Activated CD4-positive, alpha-beta T cell treated with anti-CD3 and anti-CD28 coated beads, Interleukin-2, Interleukin-6, amounts not matched to agents 100 ng/mL and 50 ng/mL, durations not matched to agents 16 hours and 8 hours (primary cell): ENCODE measurements around the gene SP140L.
"Not testable (repeated sequence)": the region's sequence is repeated elsewhere in the genome, so short reads cannot be mapped to it uniquely, and the experiment has no call there.

Experiments used
- DNase-seq: peaks from one replicate; pipeline ENCODE4 v3.0.0-alpha.2; 2020

Gene SP140L

DNA sequence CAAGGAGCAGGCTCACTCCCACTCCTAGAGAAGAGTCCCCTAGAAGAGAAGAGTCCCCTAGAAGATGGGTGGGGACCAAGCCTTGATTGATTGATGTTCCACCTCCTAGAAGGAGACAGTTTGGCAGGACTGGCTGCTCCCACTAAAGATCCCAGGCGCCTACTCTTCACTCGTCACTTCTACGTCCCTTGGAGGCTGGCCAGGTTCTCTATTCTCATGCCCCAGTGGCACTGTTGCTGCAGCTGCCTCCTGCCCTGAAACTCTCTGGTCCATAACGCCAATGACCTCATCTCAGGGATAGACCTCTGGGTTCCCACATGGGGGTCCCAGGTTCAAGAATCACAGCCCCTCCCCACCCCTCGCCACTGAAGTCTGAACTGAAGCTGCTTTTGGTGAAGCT is 2.5 kb upstream of the SP140L start:
- DNase-seq, result no peak

DNA sequence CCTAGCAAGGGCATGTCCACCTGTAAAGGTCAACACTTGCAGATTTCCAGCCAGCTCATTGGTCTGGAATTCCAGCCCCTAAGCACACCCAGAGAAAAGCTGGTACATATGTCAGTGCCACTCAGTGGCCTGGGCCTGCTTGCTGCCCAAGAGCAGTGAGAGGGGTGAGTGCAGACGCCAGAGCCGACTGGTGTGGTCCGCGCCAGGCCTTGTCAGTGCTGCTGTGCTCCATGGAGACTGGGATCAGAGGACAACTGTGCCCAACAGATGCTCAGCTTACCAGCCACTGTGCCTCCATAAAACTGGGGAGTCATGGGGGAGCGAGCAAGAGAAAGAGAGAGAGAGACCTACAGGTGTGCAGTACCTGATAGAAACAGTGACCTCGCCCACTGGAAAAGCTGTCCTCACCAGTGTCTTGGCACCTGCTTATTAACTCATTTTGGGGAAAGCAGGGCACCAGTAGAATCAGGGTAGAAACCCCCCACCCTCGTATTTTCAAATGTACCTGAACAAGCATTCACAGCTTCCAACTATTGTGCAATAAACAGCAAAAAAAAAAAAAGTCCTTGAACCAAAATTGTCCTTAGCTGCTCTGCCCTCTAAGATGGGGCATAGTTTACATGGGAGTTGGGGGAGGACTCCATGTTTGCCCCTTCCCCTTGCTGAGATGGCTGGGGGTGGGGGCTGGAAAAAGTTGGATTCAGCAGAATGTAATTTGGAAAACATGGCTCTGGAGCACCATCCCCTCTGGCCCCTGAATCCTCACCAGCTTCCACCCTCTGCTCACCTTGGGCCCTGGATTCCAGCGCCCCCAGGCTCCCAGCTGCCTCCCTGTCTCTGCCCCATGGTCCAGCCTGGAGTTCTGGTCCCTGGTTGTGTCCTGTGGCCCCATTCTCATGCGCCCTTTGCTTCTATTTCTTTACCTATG is 1.4 kb upstream of the SP140L start:
- no peak for DNase-seq

DNA sequence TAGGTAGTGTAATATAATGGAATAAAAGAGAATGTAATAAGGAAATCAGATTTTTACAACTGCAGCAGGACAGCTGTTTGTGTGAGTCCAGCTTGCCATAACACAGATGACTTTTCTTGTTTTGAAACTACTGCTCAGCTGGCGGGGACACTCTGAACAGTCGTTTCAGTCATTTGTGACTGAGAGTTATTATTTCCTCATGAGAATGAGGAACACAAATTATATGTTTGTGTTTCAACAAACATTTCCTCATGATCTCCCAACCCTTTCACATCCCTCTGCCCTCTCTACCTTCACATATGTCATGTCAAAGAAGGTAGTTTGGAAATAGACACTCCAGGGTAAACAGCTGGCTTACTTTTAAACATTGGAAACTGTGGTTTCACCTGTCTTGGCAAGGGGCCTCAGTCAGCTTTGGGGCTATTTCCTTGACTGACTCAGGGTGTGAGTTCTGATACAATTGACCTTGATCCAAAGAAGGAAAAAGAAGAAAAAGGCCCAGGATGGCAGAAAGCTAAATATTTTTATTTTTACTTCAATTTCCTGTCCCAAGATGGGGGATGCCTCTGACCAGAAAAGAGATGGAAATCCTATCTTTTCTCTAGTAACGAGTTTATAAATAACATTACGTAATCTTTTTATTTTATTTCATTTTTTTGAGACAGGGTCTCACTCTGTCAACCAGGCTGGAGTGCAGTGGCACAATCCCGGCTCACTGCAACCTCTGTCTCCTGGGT is 593 bp downstream of the SP140L start:
- peak; percentile 43 for DNase-seq

DNA sequence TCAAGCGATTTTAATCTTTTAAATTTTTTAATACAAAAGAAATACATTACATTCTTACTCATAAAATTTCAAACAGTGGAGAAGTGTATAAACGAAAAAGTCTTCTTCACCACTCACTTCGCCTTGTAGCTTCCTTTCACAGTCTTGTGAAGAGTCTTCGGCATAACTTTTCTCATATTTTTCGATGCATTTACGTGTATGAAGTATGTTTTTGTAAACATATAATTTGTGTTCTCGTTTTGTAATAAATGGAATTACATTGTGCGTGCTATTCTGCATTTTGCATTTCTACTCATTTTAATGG is 1.1 kb downstream of the SP140L start:
- DNase-seq, result no peak

DNA sequence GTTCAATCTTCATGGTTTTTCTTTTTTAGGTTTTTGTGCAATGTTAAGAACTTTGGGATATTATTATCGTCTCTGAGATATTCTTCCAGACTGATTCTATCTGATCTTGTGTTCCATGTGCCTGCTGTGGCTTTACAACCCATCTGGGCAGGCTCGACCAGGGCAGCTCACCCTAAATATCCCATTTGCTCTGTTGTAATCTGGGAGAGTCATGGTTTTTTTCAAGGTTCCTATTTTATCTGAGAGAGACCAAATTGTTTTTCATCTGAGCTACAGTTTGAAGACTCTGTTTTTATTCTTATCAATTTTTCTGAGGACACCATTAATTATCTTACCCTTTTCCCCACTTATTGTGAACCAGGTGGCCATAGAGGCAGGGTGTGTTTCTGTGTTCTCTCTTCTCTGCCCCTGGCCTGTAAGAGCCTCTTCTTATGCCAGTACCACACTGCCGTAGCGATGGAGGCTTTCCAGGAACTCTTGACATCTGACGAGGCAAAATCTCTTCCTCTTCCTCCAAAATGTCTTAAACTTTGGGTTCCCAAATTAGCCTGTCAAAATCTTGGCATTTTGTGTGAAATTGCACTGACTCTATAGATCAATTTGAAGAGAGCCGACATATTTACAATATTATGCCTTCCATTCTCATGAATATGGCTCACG is 3.1 kb downstream of the SP140L start:
- no peak for DNase-seq

DNA sequence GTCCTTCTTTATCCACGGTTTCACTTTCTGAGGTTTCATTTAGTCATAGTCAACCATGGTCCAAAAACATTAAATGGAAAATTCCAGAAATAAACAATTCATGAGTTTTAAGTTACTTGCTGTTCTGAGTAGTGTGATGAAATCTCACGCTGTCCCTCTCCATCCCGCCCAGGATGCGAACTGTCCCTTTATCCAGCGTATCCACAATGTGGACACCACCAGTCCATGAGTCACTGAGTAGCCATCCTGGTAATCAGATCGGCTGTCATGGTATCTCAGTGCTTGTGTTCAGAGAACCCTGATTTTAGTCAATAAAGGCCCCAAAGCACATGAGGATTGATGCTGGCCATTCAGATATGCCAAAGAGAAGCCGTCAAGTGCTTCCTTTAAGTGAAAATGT is 3.7 kb downstream of the SP140L start:
- DNase-seq, result no peak

DNA sequence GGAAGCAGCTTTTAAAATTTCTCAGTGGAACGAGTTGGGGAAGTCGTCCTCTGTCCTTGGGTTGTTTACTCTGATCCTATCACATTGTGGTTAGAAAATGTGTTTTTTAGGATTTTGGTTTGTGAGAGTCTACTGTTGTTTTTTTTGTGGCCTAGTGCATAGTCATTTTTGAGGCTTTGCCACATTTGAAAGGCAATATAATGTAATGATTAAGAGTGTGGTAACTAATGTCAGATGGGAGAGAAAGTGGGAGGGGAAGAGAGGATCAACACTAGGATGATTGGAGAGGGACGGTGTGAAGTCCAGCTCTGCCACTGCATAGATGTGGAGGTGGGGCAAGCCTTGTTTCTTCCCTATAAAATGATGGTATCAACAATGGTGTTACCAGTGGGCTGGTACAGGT is 8.5 kb downstream of the SP140L start:
- no peak for DNase-seq

DNA sequence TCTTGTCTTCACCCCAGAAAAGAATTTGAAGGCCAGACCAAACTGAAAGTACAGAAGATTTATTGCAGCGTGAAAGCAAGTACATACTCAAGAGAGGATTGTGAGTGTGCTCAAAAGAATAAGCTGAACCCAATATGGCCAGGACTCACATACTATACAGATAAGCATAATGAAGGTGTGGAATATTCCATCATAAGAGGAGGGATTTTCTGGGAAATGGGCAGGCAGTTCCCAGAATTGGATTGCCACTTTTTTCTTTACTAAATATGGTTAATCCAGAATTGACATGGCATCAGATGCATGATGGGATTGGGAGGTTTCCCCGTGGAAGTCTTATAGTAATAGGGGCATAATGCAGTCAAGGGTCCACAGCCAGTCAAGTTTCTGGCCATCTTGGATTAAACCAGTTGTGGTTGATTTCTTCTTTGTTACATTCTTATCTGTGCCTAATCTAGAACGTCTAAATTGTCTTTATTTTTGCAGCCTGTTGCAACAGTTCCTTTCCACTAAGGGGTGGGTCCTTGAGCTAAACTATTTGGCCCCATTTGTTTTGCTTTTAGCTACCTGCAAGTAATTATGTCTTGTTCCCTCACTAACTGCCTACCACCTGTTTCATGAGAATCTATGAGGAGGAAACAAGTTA is 9.0 kb downstream of the SP140L start:
- DNase-seq, result no peak

DNA sequence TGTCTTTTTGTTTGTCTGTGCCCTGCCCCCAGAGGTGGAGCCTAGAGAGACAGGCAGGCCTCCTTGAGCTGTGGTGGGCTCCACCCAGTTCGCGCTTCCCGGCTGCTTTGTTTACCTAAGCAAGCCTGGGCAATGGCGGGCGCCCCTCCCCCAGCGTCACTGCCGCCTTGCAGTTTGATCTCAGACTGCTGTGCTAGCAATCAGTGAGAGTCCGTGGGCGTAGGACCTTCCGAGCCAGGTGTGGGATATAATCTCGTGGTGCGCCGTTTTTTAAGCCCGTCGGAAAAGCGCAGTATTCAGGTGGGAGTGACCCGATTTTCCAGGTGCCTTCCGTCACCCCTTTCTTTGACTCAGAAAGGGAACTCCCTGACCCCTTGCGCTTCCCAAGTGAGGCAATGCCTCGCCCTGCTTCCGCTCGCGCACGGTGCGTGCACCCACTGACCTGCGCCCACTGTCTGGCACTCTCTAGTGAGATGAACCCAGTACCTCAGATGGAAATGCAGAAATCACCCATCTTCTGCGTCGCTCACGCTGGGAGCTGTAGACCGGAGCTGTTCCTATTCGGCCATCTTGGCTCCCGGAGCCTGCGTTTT is 15.0 kb downstream of the SP140L start:
- not testable (repeated sequence) for DNase-seq

DNA sequence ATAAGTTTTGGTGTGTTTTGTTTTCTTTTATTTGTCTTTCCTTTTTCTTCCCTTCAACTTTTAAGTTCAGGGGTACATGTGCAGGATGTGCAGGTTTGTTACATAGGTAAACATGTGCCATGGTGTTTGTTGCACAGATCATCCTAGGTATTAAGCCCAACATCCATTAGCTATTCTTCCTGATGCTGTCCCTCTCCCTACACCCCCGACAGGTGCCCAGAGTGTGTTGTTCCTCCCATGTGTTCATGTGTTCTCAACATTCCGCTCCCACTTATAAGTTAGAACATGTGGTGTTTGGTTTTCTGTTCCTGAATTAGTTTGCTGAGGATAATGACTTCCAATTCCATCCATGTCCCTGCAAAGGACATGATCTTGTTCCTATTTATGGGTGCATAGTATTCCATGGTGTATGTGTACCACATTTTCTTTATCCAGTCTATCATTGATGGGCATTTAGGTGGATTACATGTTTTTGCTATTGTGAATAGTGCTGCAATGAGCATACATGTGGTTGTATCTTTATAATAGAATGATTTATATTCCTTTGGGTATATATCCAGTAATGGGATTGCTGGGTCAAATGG is 16.1 kb downstream of the SP140L start:
- DNase-seq, result not testable (repeated sequence)

DNA sequence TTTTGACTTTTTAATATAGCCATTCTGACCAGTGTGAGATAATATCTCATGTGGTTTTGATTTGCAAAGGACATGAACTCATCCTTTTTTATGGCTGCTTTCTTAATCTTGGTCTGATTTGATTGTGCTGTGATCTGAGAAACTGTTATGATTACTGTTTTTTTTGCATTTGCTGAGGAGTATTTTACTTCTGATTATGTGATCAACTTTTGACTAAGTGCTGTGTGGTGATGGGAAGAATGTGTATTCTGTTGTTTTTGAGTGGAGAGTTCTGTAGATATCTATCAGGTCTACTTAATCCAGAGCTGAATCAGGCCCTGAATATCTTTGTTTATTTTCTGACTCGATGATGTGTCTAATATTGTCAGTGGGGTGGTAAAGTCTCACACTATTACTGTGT is 16.8 kb downstream of the SP140L start:
- peak; percentile 38 for DNase-seq

DNA sequence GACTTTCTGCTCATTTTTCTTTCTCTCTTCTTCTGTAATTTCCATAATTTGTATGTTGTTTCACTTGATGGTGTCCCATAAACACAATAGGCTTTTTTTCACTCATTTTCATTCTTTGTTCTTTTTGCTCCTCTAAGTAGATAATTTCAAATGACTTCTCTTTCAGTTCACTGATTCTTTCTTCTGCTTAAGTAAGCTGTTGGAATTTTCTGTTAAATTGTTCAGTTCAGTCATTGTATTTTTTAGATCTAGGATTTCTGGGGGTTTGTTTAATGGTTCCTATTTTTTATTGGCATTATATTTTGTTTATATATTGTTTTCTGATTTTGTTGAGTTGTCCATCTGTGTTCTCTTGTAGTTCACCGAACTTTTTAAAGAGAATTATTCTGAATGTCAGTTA is 19.5 kb downstream of the SP140L start:
- no peak for DNase-seq

DNA sequence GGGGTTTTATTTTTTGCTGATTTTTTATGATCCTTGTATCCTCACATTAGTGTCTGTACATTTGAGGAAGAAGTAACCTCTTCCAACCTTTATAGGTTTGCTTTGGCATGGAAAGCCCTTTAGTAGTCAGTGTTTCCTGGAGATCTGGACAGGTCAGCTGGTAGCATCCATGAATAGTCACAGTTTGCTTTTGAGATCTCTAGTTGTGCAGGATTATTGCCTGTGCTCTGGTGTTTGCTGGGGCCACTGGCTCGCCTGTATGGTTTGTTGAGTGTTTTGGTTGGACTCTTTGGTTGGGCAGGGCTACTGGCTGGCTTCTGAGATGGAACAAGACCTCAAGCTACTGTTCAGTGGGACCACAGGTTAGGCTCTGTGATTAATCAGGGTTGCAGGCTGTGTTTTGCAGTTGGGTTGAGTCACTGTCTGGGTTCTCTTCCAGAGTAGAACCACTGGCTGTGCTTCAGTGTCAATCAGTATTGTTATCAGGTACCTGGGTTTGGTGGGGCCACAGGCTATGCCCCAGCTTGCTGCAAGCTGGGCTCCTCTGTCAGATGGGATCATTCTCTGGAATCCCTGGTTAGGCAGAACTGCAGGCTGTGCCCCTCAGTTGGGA is 20.0 kb downstream of the SP140L start:
- DNase-seq, result peak; percentile 38

DNA sequence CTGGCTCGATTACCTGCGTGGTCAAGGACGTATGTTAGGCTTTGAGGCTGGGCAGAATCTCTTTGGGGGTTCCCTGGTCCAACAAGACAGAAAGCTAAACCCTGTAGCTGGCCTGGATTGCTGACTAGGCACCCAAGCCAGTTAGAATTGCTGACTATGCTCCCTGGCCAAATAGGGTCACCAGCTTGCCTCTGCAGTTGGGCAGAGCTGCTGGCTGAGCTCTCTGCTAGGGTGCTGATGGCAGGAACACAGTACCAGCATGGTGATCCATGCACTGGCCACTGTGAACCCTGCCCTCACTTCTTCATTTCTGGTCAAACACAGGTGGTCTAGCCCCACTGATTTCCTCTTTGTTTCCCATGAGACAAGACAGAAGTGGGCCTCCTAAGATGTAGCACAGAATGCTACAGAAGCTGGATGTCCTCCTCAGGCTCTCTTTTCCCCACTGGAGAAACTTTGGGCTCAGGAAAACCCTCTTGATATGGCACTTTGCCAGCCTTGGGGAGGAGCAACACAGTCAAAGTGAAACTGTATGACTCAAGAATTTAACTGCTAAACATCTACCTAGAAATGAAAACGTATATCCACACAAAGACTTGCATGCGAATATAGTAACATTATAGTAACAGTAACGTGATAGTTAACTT is 20.8 kb downstream of the SP140L start:
- DNase-seq, result peak; percentile 79

DNA sequence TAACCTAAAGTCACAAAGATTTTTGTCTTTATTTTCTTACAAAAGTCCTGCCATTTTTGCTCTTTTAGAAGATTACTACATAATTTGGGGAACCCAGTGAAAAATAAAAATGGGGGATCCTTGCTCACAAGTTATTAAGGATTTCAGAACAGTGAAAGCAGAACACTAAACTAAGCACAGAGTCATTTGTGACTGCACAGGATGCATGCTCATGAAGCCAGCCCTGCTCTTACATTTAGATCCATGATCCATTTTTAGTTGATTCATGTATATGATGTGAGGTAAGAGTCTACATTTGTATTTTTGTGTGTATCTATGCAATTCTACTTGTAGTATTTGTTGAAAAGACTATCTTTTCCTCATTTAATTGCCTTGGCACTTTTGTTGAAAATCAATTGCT is 21.8 kb downstream of the SP140L start:
- peak; percentile 49 for DNase-seq

DNA sequence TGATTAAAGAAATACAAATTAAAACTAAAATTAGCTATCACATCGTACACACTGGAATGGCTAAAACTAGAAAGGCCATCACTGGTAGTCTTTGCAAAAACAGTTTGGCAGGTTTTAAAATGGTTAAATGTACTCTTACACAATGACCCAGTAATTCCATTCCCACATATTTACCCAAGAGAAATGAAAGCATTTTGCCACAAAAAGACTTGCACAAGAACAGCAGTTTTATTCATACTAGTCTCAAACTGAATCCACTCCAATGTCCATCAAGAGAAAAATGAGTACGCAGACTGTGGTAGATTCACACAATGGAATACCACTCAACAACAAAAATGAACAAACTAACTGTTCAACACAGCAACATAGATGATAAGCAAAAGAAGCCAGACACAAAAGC is 29.1 kb downstream of the SP140L start:
- DNase-seq, result no peak

DNA sequence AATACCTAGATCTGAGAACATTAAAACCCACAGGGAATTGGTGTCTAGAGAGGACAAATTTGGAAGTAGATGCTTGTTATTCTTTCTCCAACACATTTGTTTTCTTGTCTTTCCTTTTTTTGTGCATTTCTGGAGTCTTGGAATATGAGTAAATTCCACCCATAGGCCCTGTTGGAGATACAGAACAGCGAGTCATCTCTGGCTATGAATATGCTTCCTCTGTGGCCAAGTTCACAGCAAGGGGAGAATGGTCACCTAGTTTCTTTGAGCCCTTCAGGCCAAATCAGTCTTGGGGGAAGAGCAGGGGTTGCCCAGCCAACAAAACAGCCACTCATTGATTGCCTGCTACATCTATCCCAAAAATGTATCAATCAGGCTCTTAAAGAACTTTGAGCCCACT is 31.3 kb downstream of the SP140L start:
- no peak for DNase-seq

DNA sequence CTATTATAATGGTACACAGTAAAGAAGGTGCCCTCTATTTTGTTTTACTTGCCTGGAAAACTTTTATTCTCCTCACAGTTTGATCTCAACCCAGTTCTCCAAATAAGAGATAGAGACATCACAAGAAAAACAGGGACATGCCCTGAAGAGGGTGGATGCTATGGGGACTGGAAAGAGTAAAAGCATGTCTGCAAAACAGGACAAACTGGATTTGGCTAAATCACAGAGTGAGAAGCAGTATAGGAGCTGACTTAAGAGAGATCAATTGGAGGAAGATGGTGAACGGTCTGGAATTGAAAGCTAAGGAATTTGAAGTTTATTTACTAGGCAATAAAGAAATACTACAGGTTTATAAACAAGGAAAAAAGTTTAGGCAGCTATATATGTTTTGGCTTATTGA is 33.0 kb downstream of the SP140L start:
- no peak for DNase-seq

DNA sequence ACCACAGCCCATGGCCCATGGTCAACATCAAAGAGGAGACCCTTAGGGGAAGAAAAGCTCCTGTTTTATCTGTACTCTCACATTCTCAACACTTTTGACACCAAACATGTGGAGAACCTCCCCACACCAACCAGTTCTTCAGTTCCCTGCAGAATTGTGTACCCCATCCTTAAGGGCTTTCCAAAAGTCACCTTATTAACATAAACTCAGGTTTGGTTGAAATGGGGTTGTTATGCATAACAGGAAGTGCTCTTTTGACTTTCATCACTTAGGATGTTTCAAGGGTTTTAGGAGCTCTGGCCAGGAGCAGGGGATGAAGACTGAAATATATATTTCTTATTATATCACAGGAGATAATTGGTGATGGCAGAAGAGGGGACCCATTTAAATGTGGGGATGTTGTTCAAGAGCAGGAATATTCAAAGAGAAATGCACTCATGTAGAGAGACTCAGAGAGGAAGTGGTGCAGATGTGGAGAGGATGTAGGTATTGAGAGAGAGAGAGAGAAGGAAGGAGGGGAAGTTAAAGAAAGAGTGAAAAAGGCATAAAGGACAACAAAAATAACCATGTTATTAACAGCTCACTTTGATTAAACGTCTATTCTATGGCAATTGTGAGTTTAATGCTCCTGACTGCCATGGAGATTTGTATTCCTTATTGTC is 35.2 kb downstream of the SP140L start:
- no peak for DNase-seq

DNA sequence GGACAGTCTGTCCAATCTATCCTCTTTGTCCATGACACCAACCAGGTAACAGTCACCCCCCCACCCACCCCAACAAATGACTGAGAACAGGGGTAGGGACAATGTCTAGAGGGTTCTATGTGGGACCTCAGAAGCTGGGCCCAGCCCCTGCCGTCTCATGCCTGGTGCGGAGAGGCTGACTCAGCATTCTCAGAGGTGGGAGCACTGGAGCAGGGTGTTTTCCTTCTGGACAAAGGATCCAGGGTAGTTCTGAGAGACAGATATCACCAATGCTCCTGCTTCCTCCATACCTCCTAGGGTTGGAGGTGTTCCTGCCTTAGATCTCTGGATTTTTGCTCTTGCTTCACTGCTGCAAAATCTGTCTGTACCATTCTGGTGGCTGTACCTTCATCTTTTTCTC is 55.1 kb downstream of the SP140L start:
- no peak for DNase-seq

DNA sequence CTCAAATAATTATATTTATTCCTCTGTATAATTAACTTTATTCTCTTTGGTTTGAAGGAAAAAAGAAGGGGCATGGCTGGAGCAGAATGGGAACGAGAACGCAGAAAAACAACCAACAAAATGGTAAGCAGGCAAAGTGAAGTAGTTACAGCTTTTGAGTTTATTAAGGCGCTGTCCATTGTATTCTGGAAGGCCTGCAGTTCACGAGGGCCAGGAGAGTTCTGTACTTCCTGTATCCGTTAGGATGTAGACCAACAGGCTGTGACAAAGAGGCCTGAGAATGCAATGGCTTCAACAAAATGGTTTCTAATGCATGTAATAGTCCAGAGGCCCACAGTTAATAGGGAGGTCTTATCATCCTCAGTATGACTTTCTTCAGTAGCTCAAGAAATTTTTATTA is 56.5 kb downstream of the SP140L start:
- DNase-seq, result no peak
